ENCODE measurements around the gene MOK.
A peak's percentile ranks its signal among the peaks of the same experiment; 100 is the strongest.

The MOK gene

DNA sequence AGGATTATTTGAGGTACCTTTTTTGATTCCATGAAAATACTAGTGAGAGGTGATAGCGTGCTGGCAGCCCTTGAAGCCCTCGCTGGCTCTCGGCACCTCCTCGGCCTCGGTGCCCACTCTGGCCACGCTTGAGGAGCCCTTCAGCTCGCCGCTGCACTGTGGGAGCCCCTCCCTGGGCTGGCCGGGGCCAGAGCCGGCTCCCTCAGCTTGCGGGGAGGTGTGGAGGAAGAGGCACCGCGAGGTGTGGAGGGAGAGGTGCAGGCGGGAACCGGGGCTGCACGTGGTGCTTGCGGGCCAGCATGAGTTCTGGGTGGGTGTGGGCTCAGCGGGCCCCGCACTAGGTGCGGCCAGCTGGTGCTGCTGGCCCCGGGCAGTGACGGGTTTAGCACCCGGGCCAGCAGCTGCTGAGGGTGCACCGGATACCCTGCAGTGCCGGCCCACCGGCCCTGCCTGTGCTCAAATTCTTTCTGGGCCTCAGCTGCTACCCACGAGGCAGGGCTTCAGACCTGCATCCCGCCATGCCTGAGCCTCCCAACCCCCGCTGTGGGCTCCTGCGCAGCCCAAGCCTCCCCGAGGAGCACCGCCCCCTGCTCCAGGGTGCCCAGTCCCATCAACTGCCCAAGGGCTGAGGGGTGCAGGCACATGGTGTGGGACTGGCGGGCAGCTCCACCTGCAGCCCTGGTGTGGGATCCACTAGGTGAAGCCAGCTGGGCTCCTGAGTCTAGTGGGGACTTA is 7.4 kb downstream of the MOK start:
- TF ChIP-seq, protein P1, sequence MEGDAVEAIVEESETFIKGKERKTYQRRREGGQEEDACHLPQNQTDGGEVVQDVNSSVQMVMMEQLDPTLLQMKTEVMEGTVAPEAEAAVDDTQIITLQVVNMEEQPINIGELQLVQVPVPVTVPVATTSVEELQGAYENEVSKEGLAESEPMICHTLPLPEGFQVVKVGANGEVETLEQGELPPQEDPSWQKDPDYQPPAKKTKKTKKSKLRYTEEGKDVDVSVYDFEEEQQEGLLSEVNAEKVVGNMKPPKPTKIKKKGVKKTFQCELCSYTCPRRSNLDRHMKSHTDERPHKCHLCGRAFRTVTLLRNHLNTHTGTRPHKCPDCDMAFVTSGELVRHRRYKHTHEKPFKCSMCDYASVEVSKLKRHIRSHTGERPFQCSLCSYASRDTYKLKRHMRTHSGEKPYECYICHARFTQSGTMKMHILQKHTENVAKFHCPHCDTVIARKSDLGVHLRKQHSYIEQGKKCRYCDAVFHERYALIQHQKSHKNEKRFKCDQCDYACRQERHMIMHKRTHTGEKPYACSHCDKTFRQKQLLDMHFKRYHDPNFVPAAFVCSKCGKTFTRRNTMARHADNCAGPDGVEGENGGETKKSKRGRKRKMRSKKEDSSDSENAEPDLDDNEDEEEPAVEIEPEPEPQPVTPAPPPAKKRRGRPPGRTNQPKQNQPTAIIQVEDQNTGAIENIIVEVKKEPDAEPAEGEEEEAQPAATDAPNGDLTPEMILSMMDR (IDR thresholded peaks at IDR 0.05; ENCODE audit: low read depth, low read length, missing control alignments), result no peak
- no peak for DNase-seq (ENCODE audit: extremely low read depth, low read depth)
- H3K4me3 ChIP-seq (replicated peaks; ENCODE audit: low read depth, low read length), result no peak overlapping the region

DNA sequence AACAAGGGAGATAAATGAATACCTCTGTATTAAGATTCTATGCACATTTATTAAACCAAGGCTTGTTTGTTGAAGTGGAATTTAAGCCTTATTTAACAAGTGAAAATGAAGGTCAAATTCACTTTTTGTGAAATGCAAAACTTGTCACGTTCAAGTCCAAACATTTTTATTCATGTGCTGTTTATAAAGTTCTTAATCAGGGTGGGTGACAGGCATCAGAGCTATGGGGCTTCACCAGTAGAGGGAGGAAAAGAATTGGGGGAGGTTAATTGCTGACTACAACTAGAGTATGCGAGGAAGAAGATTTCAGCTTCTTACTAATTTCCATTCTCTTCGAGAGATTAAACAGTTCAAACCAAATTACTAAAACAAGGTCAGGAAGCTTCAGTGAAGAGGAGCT is 9.7 kb downstream of the MOK start:
- no peak for DNase-seq (ENCODE audit: extremely low read depth, low read depth)
- TF ChIP-seq, protein P1 (IDR thresholded peaks at IDR 0.05; ENCODE audit: low read depth, low read length, missing control alignments), result peak; percentile 35
- no peak overlapping the region for H3K4me3 ChIP-seq (replicated peaks; ENCODE audit: low read depth, low read length)

DNA sequence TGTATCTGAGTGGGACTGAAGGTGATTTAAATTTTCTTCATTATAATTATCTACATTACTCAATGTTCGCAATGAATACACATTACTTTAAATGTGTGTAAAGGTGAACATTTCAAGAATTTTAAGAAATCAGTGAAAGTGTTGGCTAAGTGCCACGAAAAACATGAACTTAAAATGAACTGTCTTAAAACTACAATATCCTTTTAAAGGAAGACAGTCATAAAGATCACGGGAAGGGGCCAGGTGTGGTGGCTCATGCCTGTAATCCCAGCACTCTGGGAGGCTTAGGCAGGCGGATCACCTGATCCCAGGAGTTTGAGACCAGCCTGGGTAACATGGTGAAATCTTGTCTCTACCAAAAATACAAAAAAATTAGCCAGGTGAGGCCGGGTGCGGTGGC is 11.2 kb downstream of the MOK start:
- no peak overlapping the region for H3K4me3 ChIP-seq (replicated peaks; ENCODE audit: low read depth, low read length)
- no peak for DNase-seq (ENCODE audit: extremely low read depth, low read depth)
- TF ChIP-seq, protein P1 (IDR thresholded peaks at IDR 0.05; ENCODE audit: low read depth, low read length, missing control alignments), result no peak

DNA sequence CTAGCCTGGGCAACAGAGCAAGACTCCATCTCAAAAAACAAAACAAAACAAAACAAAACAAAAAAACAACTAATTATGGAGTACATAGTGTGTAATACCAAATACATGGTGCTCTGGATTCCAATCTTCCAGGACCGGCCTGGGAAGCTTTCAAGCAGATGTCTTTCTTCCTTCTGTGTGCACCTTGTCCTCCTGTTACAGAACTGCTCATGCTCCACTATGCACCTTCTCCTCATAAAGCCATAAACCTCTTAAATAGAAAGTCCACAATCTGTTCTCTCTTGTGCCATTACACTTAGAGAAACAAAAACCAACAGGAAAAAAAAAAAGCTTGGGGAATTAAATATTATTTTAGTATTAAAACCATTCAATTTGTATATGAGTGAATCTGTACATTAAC is 12.5 kb downstream of the MOK start:
- H3K4me3 ChIP-seq (replicated peaks; ENCODE audit: low read depth, low read length), result no peak overlapping the region
- TF ChIP-seq, protein P1 (IDR thresholded peaks at IDR 0.05; ENCODE audit: low read depth, low read length, missing control alignments), result no peak
- no peak for DNase-seq (ENCODE audit: extremely low read depth, low read depth)

- TF ChIP-seq, protein P1 (IDR thresholded peaks at IDR 0.05; ENCODE audit: low read depth, low read length, missing control alignments), result no peak
- DNase-seq (ENCODE audit: extremely low read depth, low read depth), result no peak
- no peak overlapping the region for H3K4me3 ChIP-seq (replicated peaks; ENCODE audit: low read depth, low read length)
Measured at GRCh38 chr14:102288139-102288538, 16.8 kb downstream of the MOK start.

GRCh38 chr14:102285106-102285505 is 19.9 kb downstream of the MOK start:
- DNase-seq (ENCODE audit: extremely low read depth, low read depth), result no peak
- H3K4me3 ChIP-seq (replicated peaks; ENCODE audit: low read depth, low read length), result no peak overlapping the region
- TF ChIP-seq, protein P1 (IDR thresholded peaks at IDR 0.05; ENCODE audit: low read depth, low read length, missing control alignments), result no peak
